Neural crest cell (in vitro differentiated cells): ENCODE measurements around the gene NPEPL1. TPM values are rescaled to one million over a fixed set of nuclear protein-coding genes. Genes with fewer than 3 reads are reported as not detected.

Source experiments
- DNase-seq: peaks from one replicate; pipeline ENCODE4 v3.0.0; 2021; ENCODE audit warnings: low read depth, mixed read lengths, low spot score
- H3K27ac Mint-ChIP-seq: one replicate; pipeline ENCODE4 v1.8.0; 2021; ENCODE audit warnings: mild to moderate bottlenecking, mixed read lengths; ENCODE audit not compliant: unreplicated experiment
- H3K27me3 Mint-ChIP-seq: 2 replicates; pipeline ENCODE4 v1.8.0; 2021; ENCODE audit warnings: low read depth, mild to moderate bottlenecking, mixed read lengths
- H3K36me3 Mint-ChIP-seq: 2 replicates; pipeline ENCODE4 v1.8.0; 2021; ENCODE audit warnings: low read depth, mild to moderate bottlenecking, mixed read lengths
- H3K4me1 Mint-ChIP-seq: 2 replicates; pipeline ENCODE4 v1.8.0; 2021; ENCODE audit warnings: mixed read lengths
- H3K4me3 Mint-ChIP-seq: one replicate; pipeline ENCODE4 v1.8.0; 2021; ENCODE audit warnings: mild to moderate bottlenecking, mixed read lengths
- H3K9me3 Mint-ChIP-seq: 2 replicates; pipeline ENCODE4 v1.8.0; 2021; ENCODE audit warnings: mixed read lengths
- total RNA-seq: library from RNA; stranded (reverse); gene quantifications from 2 replicates; pipeline ENCODE4 v1.2.1, GENCODE V29; 2021
- TF ChIP-seq, protein P1 (sequence below): fragments of 200-600 bp; sonication (generic); conservative IDR thresholded peaks from 2 replicates; pipeline ENCODE4 v1.5.0; 2021; ENCODE audit warnings: antibody characterized with exemption, mild to moderate bottlenecking

NPEPL1 gene
- total RNA-seq, 1 donor from 2014 or later: 34.0 TPM

DNA sequence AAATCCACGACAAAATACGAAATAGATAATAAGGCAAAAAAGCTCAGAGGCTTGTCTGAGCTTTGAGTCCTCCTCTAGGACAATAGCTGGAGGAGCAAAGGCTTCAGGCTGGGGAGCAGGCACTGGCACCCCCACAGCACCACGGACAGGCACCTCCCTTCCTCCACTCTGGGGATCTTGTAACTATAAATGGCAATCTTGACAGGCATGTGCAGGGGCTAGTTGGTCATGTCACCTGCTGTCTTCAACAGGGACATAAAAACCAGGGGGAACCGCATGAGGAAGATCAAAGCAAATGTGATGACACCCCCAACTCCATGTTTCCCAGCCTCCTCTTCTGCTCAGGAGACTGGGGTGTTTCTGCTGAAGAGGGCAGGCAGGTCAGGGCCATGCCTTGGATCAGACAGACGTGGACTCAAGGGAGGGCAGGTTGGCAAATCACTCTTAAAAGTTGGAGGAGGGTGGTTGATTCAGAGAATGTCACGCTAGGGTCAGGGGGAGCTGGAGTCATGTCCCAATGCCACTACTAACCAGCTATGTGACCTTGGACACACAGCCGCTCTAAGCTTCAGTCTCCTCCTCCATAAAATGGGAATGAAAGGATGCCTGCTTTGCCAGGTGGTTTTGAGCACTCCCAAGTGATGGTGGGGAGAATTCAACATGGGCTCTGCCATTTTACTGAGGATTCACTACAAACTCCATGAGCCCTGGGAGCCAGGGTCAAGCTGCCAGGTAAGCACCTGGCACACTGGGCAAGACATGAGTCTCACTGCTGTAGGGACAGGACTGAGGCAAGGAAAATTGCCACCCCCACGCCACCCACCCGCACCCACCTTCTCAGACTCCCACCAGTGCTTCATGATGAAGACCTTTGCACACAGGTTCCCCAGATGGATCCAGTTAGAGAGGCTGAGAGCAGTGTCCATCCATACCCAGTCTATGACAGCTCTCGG, 48.0 kb downstream of the NPEPL1 start:
- TF ChIP-seq, protein P1, sequence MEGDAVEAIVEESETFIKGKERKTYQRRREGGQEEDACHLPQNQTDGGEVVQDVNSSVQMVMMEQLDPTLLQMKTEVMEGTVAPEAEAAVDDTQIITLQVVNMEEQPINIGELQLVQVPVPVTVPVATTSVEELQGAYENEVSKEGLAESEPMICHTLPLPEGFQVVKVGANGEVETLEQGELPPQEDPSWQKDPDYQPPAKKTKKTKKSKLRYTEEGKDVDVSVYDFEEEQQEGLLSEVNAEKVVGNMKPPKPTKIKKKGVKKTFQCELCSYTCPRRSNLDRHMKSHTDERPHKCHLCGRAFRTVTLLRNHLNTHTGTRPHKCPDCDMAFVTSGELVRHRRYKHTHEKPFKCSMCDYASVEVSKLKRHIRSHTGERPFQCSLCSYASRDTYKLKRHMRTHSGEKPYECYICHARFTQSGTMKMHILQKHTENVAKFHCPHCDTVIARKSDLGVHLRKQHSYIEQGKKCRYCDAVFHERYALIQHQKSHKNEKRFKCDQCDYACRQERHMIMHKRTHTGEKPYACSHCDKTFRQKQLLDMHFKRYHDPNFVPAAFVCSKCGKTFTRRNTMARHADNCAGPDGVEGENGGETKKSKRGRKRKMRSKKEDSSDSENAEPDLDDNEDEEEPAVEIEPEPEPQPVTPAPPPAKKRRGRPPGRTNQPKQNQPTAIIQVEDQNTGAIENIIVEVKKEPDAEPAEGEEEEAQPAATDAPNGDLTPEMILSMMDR: no peak
- H3K27me3 Mint-ChIP-seq: peaks cover 31% of the 10 kb centered on the region
- H3K4me3 Mint-ChIP-seq: no peak overlapping the region
- H3K27ac Mint-ChIP-seq: no peak overlapping the region
- DNase-seq: no peak
- no peaks in the 10 kb centered on the region for H3K4me1 Mint-ChIP-seq
- H3K36me3 Mint-ChIP-seq: peaks cover 3% of the 10 kb centered on the region
- peaks cover 12% of the 10 kb centered on the region for H3K9me3 Mint-ChIP-seq

DNA sequence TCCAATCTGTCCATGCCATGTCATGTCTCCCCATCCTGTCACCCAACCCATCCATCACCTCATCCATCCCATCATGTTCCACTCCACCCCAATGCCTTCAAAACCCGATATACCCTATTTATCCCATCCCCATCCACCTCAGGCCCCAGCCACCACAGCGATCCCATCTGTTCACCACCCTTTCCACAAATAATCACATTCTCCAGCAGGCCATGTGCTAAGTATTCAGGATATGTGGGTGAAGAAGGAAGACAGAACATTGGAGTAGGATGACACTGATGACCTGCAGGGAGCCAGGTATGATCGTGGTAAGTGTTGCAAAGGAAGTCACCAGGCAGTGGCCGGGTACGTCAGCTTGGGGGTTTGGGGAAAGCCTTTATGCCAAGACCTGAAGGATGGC, 48.8 kb downstream of the NPEPL1 start:
- H3K9me3 Mint-ChIP-seq: peaks cover 12% of the 10 kb centered on the region
- peaks cover 3% of the 10 kb centered on the region for H3K36me3 Mint-ChIP-seq
- no peak overlapping the region for H3K27ac Mint-ChIP-seq

DNA sequence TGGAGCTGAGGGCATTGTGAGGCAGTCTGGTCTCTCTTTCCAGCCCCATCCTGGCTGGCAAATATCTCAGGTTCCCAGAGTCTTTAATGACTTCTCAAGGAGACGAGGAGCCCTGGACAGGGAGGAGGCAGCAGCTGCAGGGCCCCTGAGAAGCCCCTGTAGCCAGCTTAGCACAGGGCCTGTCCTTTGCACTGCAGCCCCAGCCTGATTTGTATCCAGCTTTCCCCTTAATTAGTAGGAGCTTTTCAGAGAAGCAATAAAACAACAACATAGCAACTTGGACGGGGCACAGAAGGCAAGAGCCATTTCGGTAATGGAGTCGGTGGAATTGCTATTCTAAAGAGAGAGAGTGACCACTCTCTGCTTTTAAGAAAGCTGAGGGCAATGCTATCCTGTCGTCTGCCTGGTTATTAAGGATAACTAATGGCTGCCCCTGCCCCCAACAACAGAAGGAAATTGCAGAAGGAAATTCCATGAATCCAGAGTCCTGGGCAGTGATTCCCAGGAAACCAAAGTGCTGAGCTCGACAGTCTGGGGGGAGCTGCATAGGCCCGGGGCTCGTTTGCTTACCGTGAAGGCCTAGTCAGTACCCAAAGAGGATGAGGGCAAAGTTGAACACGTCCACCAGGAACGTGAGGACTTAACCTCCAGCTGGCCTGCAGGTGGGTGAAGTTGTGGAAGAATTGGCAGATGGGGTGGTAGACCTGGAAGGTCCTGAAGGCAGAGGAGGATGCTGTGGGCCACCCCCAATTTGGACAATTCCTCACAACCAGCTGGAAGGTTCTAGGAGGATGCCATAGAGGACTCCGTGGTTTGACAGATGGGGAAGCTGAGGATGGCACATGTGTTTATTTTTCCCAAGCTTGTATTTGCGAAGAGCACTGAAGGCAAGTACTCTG, 50.3 kb downstream of the NPEPL1 start:
- Mint-ChIP-seq H3K36me3 (peaks cover 3% of the 10 kb centered on the region), H3K27me3 (peaks cover 35% of the 10 kb centered on the region), H3K4me1 (no peaks in the 10 kb centered on the region), H3K9me3 (peaks cover 12% of the 10 kb centered on the region), H3K27ac (no peak overlapping the region), H3K4me3 (no peak overlapping the region)
- DNase-seq: no peak
- TF ChIP-seq, protein P1: no peak

More for the DNA sequence above, 48.8 kb downstream of the NPEPL1 start:
- DNase-seq: no peak
- TF ChIP-seq, protein P1: no peak
- H3K27me3 Mint-ChIP-seq: peaks cover 35% of the 10 kb centered on the region
- H3K4me1 Mint-ChIP-seq: no peaks in the 10 kb centered on the region
- H3K4me3 Mint-ChIP-seq: no peak overlapping the region

DNA sequence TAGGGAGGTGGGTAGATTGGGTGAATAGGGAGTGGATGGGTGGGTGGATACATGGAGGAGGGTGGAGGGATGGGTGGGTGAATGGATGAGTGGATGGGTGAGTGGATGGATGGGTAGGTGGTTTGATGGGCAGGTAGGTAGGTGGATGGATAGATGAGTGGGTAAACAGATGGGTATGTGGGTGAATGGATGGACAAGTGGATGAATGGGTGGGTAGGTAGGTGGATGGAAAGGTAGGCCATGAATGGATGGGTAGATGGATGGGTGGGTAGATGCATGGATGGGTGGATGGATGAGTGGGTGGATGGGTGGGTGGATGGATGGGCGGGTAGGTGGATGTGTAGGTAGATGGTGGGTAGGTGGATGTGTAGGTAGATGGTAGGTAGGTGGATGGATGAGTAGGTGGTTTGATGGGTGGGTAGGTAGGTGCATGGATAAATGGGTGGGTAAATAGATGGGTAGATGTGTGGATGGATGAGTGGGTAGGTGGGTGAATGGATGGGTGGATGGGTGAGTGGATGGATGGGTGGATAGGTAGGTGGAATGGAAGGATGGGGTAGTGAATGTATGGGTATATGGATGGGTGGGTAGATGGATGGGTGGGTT, 51.4 kb downstream of the NPEPL1 start:
- no peak overlapping the region for H3K27ac Mint-ChIP-seq
- no peaks in the 10 kb centered on the region for H3K4me1 Mint-ChIP-seq
- H3K4me3 Mint-ChIP-seq: no peak overlapping the region
- H3K9me3 Mint-ChIP-seq: peaks cover 8% of the 10 kb centered on the region
- peaks cover 2% of the 10 kb centered on the region for H3K36me3 Mint-ChIP-seq
- no peak for DNase-seq
- TF ChIP-seq, protein P1: no peak
- H3K27me3 Mint-ChIP-seq: peaks cover 33% of the 10 kb centered on the region

DNA sequence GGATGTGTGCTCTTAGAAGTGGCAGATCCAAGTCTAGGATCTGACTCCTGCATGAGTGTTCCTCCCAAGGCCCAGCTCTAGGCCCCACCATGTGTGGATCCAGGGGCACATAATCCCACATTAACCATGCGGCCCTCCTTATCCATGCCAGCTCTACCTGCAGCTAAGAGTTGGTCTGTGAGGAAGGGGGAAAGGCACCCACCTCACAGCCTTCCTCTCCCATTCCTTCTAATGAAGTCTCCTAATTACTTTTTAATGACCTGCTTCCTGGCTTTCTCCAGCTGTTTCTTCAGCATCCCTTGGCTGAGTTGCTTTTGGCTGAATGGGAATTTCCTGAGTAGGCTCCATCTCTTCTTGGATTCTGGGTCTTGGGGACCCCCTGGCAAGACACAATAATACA, 52.2 kb downstream of the NPEPL1 start:
- peaks cover 26% of the 10 kb centered on the region for H3K27me3 Mint-ChIP-seq
- no peaks in the 10 kb centered on the region for H3K36me3 Mint-ChIP-seq
- H3K4me3 Mint-ChIP-seq: no peak overlapping the region
- H3K4me1 Mint-ChIP-seq: no peaks in the 10 kb centered on the region
- no peaks in the 10 kb centered on the region for H3K9me3 Mint-ChIP-seq
- TF ChIP-seq, protein P1: no peak
- H3K27ac Mint-ChIP-seq: no peak overlapping the region
- DNase-seq: no peak
